ENCODE results near the gene STK10. TPM values are rescaled to one million over a fixed set of nuclear protein-coding genes. Genes with fewer than 3 reads are reported as not detected.

The STK10 gene
- total RNA-seq, 1 donor from 2014 or later = 60.2 TPM

- Histone ChIP-seq H3K4me3 (ENCODE audit: insufficient read depth, low read depth, low read length) (no peak overlapping the region), H3K4me2 (ENCODE audit: low read length) (no peak overlapping the region), H3K79me2 (ENCODE audit: insufficient read depth, low read length) (peaks cover 11% of the 10 kb centered on the region), H3K36me3 (ENCODE audit: insufficient read depth, low read length) (peaks cover 5% of the 10 kb centered on the region), H3K9ac (ENCODE audit: low read length) (no peak overlapping the region), H3K27ac (ENCODE audit: low read depth, low read length) (no peak overlapping the region), H4K20me1 (ENCODE audit: insufficient read depth, low read length) (peaks cover 72% of the 10 kb centered on the region), H3K4me1 (ENCODE audit: insufficient read depth, low read length) (peaks cover 5% of the 10 kb centered on the region), H3K9me3 (ENCODE audit: insufficient read depth, low read depth, low read length) (no peaks in the 10 kb centered on the region), H2AFZ (ENCODE audit: low read depth, low read length) (no peak overlapping the region), H3K27me3 (ENCODE audit: insufficient read depth, low read length) (no peaks in the 10 kb centered on the region)
- H3K27me3 Mint-ChIP-seq (ENCODE audit: low read depth, unreplicated experiment) = no peaks in the 10 kb centered on the region
- no peak for FAIRE-seq
- H3K4me3 Mint-ChIP-seq (ENCODE audit: unreplicated experiment) = no peak overlapping the region
- no peak for DNase-seq (ENCODE audit: low read depth)
- H3K4me1 Mint-ChIP-seq (ENCODE audit: low read depth, unreplicated experiment) = peaks cover 9% of the 10 kb centered on the region
- no peak overlapping the region for H3K27ac Mint-ChIP-seq (ENCODE audit: unreplicated experiment)
- peaks cover 2% of the 10 kb centered on the region for H3K9me3 Mint-ChIP-seq (ENCODE audit: unreplicated experiment)
- no peak for TF ChIP-seq CTCF (IDR thresholded peaks at IDR 0.05; ENCODE audit: insufficient read depth, low read depth, low read length)
- no peak for TF ChIP-seq EZH2 (IDR thresholded peaks at IDR 0.05; ENCODE audit: insufficient read depth, low read length)
- peaks cover 42% of the 10 kb centered on the region for H3K36me3 Mint-ChIP-seq (ENCODE audit: low read depth, unreplicated experiment)
Measured at GRCh38 chr5:172153695-172154094, 34.3 kb downstream of the STK10 start.

- Histone ChIP-seq H3K4me1 (ENCODE audit: insufficient read depth, low read length) (peaks cover 5% of the 10 kb centered on the region), H3K4me3 (ENCODE audit: insufficient read depth, low read depth, low read length) (no peak overlapping the region), H3K27me3 (ENCODE audit: insufficient read depth, low read length) (no peaks in the 10 kb centered on the region), H3K36me3 (ENCODE audit: insufficient read depth, low read length) (peaks cover 7% of the 10 kb centered on the region), H3K4me2 (ENCODE audit: low read length) (no peak overlapping the region), H3K9ac (ENCODE audit: low read length) (no peak overlapping the region), H3K9me3 (ENCODE audit: insufficient read depth, low read depth, low read length) (no peaks in the 10 kb centered on the region), H3K27ac (ENCODE audit: low read depth, low read length) (no peak overlapping the region), H2AFZ (ENCODE audit: low read depth, low read length) (no peak overlapping the region), H3K79me2 (ENCODE audit: insufficient read depth, low read length) (peaks cover 21% of the 10 kb centered on the region), H4K20me1 (ENCODE audit: insufficient read depth, low read length) (peaks cover 73% of the 10 kb centered on the region)
- Mint-ChIP-seq H3K4me1 (ENCODE audit: low read depth, unreplicated experiment) (peaks cover 22% of the 10 kb centered on the region), H3K27ac (ENCODE audit: unreplicated experiment) (no peak overlapping the region), H3K36me3 (ENCODE audit: low read depth, unreplicated experiment) (peaks cover 46% of the 10 kb centered on the region), H3K27me3 (ENCODE audit: low read depth, unreplicated experiment) (no peaks in the 10 kb centered on the region), H3K4me3 (ENCODE audit: unreplicated experiment) (no peak overlapping the region), H3K9me3 (ENCODE audit: unreplicated experiment) (no peaks in the 10 kb centered on the region)
- TF ChIP-seq CTCF (IDR thresholded peaks at IDR 0.05; ENCODE audit: insufficient read depth, low read depth, low read length) (no peak), EZH2 (IDR thresholded peaks at IDR 0.05; ENCODE audit: insufficient read depth, low read length) (no peak)
- FAIRE-seq = no peak
- DNase-seq (ENCODE audit: low read depth) = no peak
Measured at GRCh38 chr5:172151661-172152210, 36.3 kb downstream of the STK10 start.
